ENCODE results near the gene ASTN2.

DNA sequence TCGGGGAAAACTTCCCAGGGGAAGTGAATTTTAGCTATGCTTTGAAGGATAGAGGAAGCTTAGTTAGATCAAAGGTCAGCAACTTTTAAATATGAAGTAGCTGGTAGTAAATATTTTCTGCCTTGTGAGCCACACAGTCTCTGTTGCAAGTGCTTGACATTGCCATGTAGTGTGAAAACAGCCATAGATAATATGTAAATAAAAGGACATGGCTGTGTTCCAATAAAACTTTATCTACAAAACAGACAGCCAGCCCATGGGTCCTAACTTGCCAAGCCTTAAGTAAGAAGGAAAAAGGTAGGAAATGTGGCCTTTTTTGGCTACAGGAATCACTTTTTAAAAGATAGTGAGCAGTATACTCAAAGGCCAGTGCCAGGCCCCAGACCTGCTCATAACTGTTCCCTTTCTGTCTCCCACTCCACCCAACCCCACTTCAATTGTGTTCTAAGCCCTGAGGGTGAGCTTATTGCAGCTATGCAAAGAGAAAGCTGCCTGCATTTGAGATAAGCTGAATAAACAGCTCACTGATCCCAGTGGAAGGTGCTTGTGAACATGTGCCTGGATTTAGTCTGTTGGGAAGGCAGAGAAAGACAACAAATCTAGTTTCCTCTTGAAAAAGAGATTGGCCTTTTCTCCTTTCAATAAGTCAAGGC lies 840.7 kb downstream of the ASTN2 start:
- TF ChIP-seq, protein P1, sequence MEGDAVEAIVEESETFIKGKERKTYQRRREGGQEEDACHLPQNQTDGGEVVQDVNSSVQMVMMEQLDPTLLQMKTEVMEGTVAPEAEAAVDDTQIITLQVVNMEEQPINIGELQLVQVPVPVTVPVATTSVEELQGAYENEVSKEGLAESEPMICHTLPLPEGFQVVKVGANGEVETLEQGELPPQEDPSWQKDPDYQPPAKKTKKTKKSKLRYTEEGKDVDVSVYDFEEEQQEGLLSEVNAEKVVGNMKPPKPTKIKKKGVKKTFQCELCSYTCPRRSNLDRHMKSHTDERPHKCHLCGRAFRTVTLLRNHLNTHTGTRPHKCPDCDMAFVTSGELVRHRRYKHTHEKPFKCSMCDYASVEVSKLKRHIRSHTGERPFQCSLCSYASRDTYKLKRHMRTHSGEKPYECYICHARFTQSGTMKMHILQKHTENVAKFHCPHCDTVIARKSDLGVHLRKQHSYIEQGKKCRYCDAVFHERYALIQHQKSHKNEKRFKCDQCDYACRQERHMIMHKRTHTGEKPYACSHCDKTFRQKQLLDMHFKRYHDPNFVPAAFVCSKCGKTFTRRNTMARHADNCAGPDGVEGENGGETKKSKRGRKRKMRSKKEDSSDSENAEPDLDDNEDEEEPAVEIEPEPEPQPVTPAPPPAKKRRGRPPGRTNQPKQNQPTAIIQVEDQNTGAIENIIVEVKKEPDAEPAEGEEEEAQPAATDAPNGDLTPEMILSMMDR (IDR thresholded peaks at IDR 0.05; ENCODE audit: low read length): no peak
- TF ChIP-seq EZH2 (IDR thresholded peaks at IDR 0.05; ENCODE audit: borderline replicate concordance, low read length): no peak

Measured in OCI-LY1 (cell line).